Ascending aorta (tissue), 2 donors: ENCODE measurements around the gene TTC7B. TPM values are rescaled to one million over a fixed set of nuclear protein-coding genes. Genes with fewer than 3 reads are reported as not detected.

Experiments used
- DNase-seq, 2 donors: peaks; one replicate each; pipeline ENCODE4 v3.0.0-alpha.2; 2019; ENCODE audit warnings: low spot score in 2 of 2
- H3K27ac ChIP-seq, 2 donors: fragments of 200-600 bp; sonication (generic); one replicate each; pipeline ENCODE4 v1.5.1; 2016 to 2017; ENCODE audit warnings: mild to moderate bottlenecking in 1 of 2
- H3K27me3 ChIP-seq: fragments of 200-600 bp; sonication (generic); one replicate; pipeline ENCODE4 v1.5.1; 2017
- H3K36me3 ChIP-seq, 2 donors: fragments of 200-600 bp; sonication (generic); one replicate each; pipeline ENCODE4 v1.5.1; 2016
- H3K4me1 ChIP-seq, 2 donors: fragments of 200-600 bp; sonication (generic); one replicate each; pipeline ENCODE4 v1.5.1; 2016 to 2017; ENCODE audit warnings: mild to moderate bottlenecking in 1 of 2
- H3K4me3 ChIP-seq, 2 donors: fragments of 200-600 bp; sonication (generic); one replicate each; pipeline ENCODE4 v1.5.1; 2016 to 2017; ENCODE audit warnings: mild to moderate bottlenecking in 1 of 2
- H3K9me3 ChIP-seq, 2 donors: fragments of 200-600 bp; sonication (generic); one replicate each; pipeline ENCODE4 v1.5.1; 2016
- CTCF ChIP-seq, 3 experiments: fragments of 200-600 bp in 2 of 3; fragments of 450-650 bp in 1 of 3; sonication (generic) in 2 of 3; IDR thresholded peaks; one replicate each; pipeline ENCODE4 v1.5.1; 2016 to 2019; ENCODE audit warnings: antibody characterized with exemption in 3 of 3, mild to moderate bottlenecking in 1 of 3, moderate library complexity in 1 of 3
- intact Hi-C: fragments of 100-400 bp; cut with DNase I; formaldehyde crosslinking; loops from one replicate; pipeline ENCODE4 v1.15.1; 2023
- total RNA-seq: library from RNA; depleted of rRNA; stranded (reverse); fragments of >200 nt; gene quantifications from one replicate; pipeline ENCODE4 v1.1.0, GENCODE V29; 2016

Gene TTC7B
- total RNA-seq, 1 donor from 2014 or later = 18.5 TPM

- intact Hi-C loops = no loop called here
- no peaks in the 10 kb centered on the region for H3K9me3 ChIP-seq
- TF ChIP-seq CTCF (IDR thresholded peaks at IDR 0.05) = no peak
- H3K27me3 ChIP-seq = no peaks in the 10 kb centered on the region
- no peaks in the 10 kb centered on the region for H3K36me3 ChIP-seq
- no peak overlapping the region for H3K27ac ChIP-seq
- H3K4me1 ChIP-seq = peaks cover 0 to 8% of the 10 kb centered on the region in 2 donors
- no peak overlapping the region for H3K4me3 ChIP-seq
- DNase-seq = no peak
Observed at GRCh38 chr14:90812109-90812508, 4.1 kb downstream of the TTC7B start.

- no peak overlapping the region for H3K27ac ChIP-seq
- no peaks in the 10 kb centered on the region for H3K27me3 ChIP-seq
- intact Hi-C loops = no loop called here
- TF ChIP-seq CTCF (IDR thresholded peaks at IDR 0.05) = no peak
- H3K36me3 ChIP-seq = no peaks in the 10 kb centered on the region
- no peak overlapping the region for H3K4me3 ChIP-seq
- no peaks in the 10 kb centered on the region for H3K9me3 ChIP-seq
- peaks cover 0 to 8% of the 10 kb centered on the region in 2 donors for H3K4me1 ChIP-seq
- DNase-seq = no peak
Observed at GRCh38 chr14:90811641-90812040, 4.6 kb downstream of the TTC7B start.

- H3K4me1 ChIP-seq = peaks cover 0 to 8% of the 10 kb centered on the region in 2 donors
- H3K4me3 ChIP-seq = no peak overlapping the region
- H3K36me3 ChIP-seq = no peaks in the 10 kb centered on the region
- no peaks in the 10 kb centered on the region for H3K27me3 ChIP-seq
- no peak for DNase-seq
- intact Hi-C loops = no loop called here
- no peak overlapping the region for H3K27ac ChIP-seq
- H3K9me3 ChIP-seq = no peaks in the 10 kb centered on the region
- no peak for TF ChIP-seq CTCF (IDR thresholded peaks at IDR 0.05)
Observed at GRCh38 chr14:90810806-90811205, 5.4 kb downstream of the TTC7B start.

GRCh38 chr14:90809530-90810312 is 6.5 kb downstream of the TTC7B start:
- H3K36me3 ChIP-seq = no peaks in the 10 kb centered on the region
- DNase-seq = no peak
- H3K4me3 ChIP-seq = no peak overlapping the region
- TF ChIP-seq CTCF (IDR thresholded peaks at IDR 0.05) = no peak
- intact Hi-C loops = no loop called here
- H3K4me1 ChIP-seq = peaks cover 0 to 8% of the 10 kb centered on the region in 2 donors
- no peaks in the 10 kb centered on the region for H3K27me3 ChIP-seq
- H3K27ac ChIP-seq = no peak overlapping the region
- no peaks in the 10 kb centered on the region for H3K9me3 ChIP-seq

GRCh38 chr14:90808759-90809529 is 7.3 kb downstream of the TTC7B start:
- intact Hi-C loops = no loop called here
- H3K9me3 ChIP-seq = no peaks in the 10 kb centered on the region
- no peak overlapping the region for H3K27ac ChIP-seq
- no peak for TF ChIP-seq CTCF (IDR thresholded peaks at IDR 0.05)
- H3K36me3 ChIP-seq = no peaks in the 10 kb centered on the region
- H3K4me1 ChIP-seq = peaks cover 0 to 2% of the 10 kb centered on the region in 2 donors
- no peaks in the 10 kb centered on the region for H3K27me3 ChIP-seq
- DNase-seq = no peak
- no peak overlapping the region for H3K4me3 ChIP-seq
